Right atrium auricular region (tissue), 2 donors: ENCODE data around the gene PRDM16. TPM values are rescaled to one million over a fixed set of nuclear protein-coding genes. Genes with fewer than 3 reads are reported as not detected.

Source experiments
- DNase-seq: peaks from one replicate; pipeline ENCODE4 v3.0.0-alpha.2; 2019; ENCODE audit warnings: low spot score
- H3K27ac ChIP-seq, 2 donors: fragments of 200-600 bp; sonication (generic); 1 replicate in 1 of 2; 2 replicates in 1 of 2; pipeline ENCODE4 v1.5.1; 2016 to 2019
- H3K27me3 ChIP-seq, 2 donors: fragments of 200-600 bp; sonication (generic); one replicate each; pipeline versions ENCODE4 v1.5.1 to v1.6.0; 2017 to 2019
- H3K36me3 ChIP-seq: fragments of 200-600 bp; sonication (generic); one replicate; pipeline ENCODE4 v1.5.1; 2016
- H3K4me1 ChIP-seq, 2 donors: fragments of 200-600 bp; sonication (generic); one replicate each; pipeline versions ENCODE4 v1.5.1 to v1.6.0; 2017 to 2019
- H3K4me3 ChIP-seq, 2 donors: fragments of 200-600 bp; sonication (generic); 1 replicate in 1 of 2; 2 replicates in 1 of 2; pipeline ENCODE4 v1.5.1; 2017 to 2019; ENCODE audit warnings: mild to moderate bottlenecking in 1 of 2, moderate library complexity in 1 of 2
- H3K9me3 ChIP-seq, 2 donors: fragments of 200-600 bp; sonication (generic); one replicate each; pipeline ENCODE4 v1.5.1; 2019
- total RNA-seq, 2 donors: library from RNA; depleted of rRNA; stranded (reverse); fragments of >200 nt; gene quantifications; one replicate each; pipeline ENCODE4 v1.1.0, GENCODE V29; 2016
- TF ChIP-seq, protein P1 (sequence below), 2 donors: fragments of 200-600 bp; sonication (generic); IDR thresholded peaks; one replicate each; pipeline ENCODE4 v1.5.1; 2019; ENCODE audit warnings: antibody characterized with exemption in 2 of 2

The PRDM16 gene
- total RNA-seq, 2 donors from 2014 or later = 0.22 to 3.3 TPM

DNA sequence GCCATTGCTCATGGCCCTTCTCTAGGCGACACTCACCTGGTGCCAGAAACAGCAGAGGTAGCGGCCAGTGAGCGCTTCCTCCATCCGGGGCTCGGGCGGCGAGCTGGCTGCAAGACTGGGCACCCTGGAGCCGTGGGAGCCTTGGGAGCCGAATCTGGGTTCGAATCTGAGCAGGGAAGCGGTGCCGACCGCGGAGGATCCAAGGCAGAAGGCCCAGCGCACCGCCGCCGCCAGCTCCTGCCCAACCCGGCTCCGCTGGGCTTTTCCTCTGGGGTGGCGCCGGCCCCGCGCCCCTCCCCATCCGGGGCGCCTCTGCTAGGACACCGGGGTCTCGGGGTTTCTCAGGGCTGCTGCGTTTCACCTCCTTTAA, 1.7 kb upstream of the PRDM16 start:
- no peak for DNase-seq
- TF ChIP-seq, protein P1, sequence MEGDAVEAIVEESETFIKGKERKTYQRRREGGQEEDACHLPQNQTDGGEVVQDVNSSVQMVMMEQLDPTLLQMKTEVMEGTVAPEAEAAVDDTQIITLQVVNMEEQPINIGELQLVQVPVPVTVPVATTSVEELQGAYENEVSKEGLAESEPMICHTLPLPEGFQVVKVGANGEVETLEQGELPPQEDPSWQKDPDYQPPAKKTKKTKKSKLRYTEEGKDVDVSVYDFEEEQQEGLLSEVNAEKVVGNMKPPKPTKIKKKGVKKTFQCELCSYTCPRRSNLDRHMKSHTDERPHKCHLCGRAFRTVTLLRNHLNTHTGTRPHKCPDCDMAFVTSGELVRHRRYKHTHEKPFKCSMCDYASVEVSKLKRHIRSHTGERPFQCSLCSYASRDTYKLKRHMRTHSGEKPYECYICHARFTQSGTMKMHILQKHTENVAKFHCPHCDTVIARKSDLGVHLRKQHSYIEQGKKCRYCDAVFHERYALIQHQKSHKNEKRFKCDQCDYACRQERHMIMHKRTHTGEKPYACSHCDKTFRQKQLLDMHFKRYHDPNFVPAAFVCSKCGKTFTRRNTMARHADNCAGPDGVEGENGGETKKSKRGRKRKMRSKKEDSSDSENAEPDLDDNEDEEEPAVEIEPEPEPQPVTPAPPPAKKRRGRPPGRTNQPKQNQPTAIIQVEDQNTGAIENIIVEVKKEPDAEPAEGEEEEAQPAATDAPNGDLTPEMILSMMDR (IDR thresholded peaks at IDR 0.05) = no peak
- no peaks in the 10 kb centered on the region for H3K9me3 ChIP-seq
- peaks cover 26 to 58% of the 10 kb centered on the region in 2 donors for H3K27me3 ChIP-seq
- no peaks in the 10 kb centered on the region for H3K36me3 ChIP-seq
- no peak overlapping the region for H3K27ac ChIP-seq
- no peak overlapping the region for H3K4me3 ChIP-seq
- peaks cover 0 to 49% of the 10 kb centered on the region in 2 donors for H3K4me1 ChIP-seq

DNA sequence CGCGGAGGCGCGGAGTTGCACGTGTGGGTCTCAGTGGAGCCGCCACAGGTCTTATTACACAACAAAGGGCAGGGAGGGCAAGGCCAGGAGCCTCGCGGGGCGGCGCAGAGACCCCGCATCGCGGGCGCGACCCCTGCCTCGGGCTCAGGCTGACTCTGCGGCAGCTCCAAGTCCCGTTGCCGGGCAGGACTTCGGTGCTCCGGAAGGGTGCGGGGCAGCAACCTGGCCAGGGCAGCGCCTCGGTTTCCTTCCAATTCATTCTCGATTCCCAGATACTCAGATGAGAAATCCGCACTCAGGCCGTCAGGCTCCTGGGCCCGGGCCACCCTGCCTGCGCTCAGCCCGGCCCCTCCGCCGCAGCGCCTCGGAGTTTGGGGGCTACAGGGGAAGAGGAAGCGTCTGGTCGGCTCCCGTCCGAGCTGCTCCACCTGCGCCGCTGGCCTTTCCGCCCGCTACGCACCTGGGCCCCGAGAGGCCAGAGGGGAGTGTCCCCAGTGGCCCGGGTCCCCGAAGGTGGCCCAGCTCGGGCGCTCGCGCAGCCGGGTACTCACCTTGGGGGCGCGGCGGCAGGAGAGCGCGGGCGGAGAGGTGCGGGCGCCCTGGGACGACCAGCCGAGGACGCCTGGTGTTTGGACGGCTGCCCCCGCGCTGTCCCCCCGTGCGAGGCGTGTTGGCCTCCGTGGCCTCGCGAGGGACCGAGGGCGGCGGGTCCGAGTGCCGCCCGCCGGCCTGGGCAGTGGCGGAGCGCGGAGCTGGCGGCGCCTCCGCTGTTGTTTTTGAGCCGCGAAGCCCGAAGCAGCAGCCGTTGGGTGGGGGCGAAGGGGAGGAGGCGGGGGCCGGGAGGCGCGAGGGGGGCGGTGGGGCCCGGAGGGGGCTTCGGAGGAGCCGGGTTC, 1.1 kb upstream of the PRDM16 start:
- DNase-seq = no peak
- H3K4me1 ChIP-seq = peaks cover 0 to 44% of the 10 kb centered on the region in 2 donors
- H3K27me3 ChIP-seq = peaks cover 27 to 56% of the 10 kb centered on the region in 2 donors
- peak overlapping the region; percentile 17 to 29 for H3K27ac ChIP-seq
- no peaks in the 10 kb centered on the region for H3K36me3 ChIP-seq
- H3K4me3 ChIP-seq = peak overlapping the region; percentile 37 to 49
- H3K9me3 ChIP-seq = no peaks in the 10 kb centered on the region
- TF ChIP-seq, protein P1 (IDR thresholded peaks at IDR 0.05) = no peak

GRCh38 chr1:3069491-3070308, 697 bp downstream of the PRDM16 start:
- peaks cover 0 to 38% of the 10 kb centered on the region in 2 donors for H3K4me1 ChIP-seq

GRCh38 chr1:3070309-3070643, 1.3 kb downstream of the PRDM16 start:
- Histone ChIP-seq H3K27ac (no peak overlapping the region), H3K4me1 (peaks cover 0 to 38% of the 10 kb centered on the region in 2 donors), H3K4me3 (peak overlapping the region; percentile 59 to 68), H3K9me3 (no peaks in the 10 kb centered on the region), H3K36me3 (no peaks in the 10 kb centered on the region), H3K27me3 (peaks cover 15 to 41% of the 10 kb centered on the region in 2 donors)
- DNase-seq = no peak
- TF ChIP-seq, protein P1 (IDR thresholded peaks at IDR 0.05) = no peak

More at GRCh38 chr1:3069491-3070308, 697 bp downstream of the PRDM16 start:
- peaks cover 15 to 44% of the 10 kb centered on the region in 2 donors for H3K27me3 ChIP-seq
- TF ChIP-seq, protein P1 (IDR thresholded peaks at IDR 0.05) = peak; percentile 26 to 50
- DNase-seq = no peak
- H3K36me3 ChIP-seq = no peaks in the 10 kb centered on the region
- peak overlapping the region; percentile 41 to 46 for H3K27ac ChIP-seq
- H3K4me3 ChIP-seq = peak overlapping the region; percentile 59 to 68
- H3K9me3 ChIP-seq = no peaks in the 10 kb centered on the region

- TF ChIP-seq, protein P1 (IDR thresholded peaks at IDR 0.05) = no peak
- H3K9me3 ChIP-seq = no peaks in the 10 kb centered on the region
- no peak for DNase-seq
- peaks cover 0 to 38% of the 10 kb centered on the region in 2 donors for H3K4me1 ChIP-seq
- no peaks in the 10 kb centered on the region for H3K36me3 ChIP-seq
- peak overlapping the region in 1 of 2 donors; percentile 27 for H3K27ac ChIP-seq
- peaks cover 15 to 36% of the 10 kb centered on the region in 2 donors for H3K27me3 ChIP-seq
- H3K4me3 ChIP-seq = peak overlapping the region; percentile 39 to 68
Measured at GRCh38 chr1:3070644-3071564, 1.9 kb downstream of the PRDM16 start.
